Tongue (tissue), 2 donors: ENCODE measurements around the gene ASF1B. TPM values are rescaled to one million over a fixed set of nuclear protein-coding genes. Genes with fewer than 3 reads are reported as not detected.
"Not testable (repeated sequence)": the region's sequence is repeated elsewhere in the genome, so short reads cannot be mapped to it uniquely, and the experiment has no call there.

Experiments used
- DNase-seq: peaks from one replicate; pipeline ENCODE4 v3.0.0-alpha.2; 2015
- total RNA-seq: library from RNA; depleted of rRNA; stranded (reverse); fragments of >200 nt; gene quantifications from one replicate; pipeline ENCODE4 v1.2.3, GENCODE V29; 2014

ASF1B gene
- total RNA-seq: 6.7 TPM

GRCh38 chr19:14136509-14137281 lies at the start of gene ASF1B:
Gene ASF1B, minus strand, starts transcription at chr19:14136589. Its CDS starts 133 bp downstream, at chr19:14136456.
- peak; percentile 100 for DNase-seq

- DNase-seq: not testable (repeated sequence)
These were observed 49.3 kb upstream of the ASF1B start for GRCh38 chr19:14185691-14186090.

- no peak for DNase-seq
These were observed 48.8 kb upstream of the ASF1B start for GRCh38 chr19:14185158-14185557.

GRCh38 chr19:14183741-14184350 lies 47.5 kb upstream of the ASF1B start:
- DNase-seq: peak; percentile 48

GRCh38 chr19:14182476-14182875 lies 46.1 kb upstream of the ASF1B start:
- no peak for DNase-seq

GRCh38 chr19:14181906-14182305 lies 45.5 kb upstream of the ASF1B start:
- no peak for DNase-seq

GRCh38 chr19:14181199-14181598 lies 44.8 kb upstream of the ASF1B start:
- not testable (repeated sequence) for DNase-seq

GRCh38 chr19:14177496-14178074 lies 41.2 kb upstream of the ASF1B start:
- DNase-seq: no peak

- no peak for DNase-seq
These were observed 39.0 kb upstream of the ASF1B start for GRCh38 chr19:14175351-14175792.

- DNase-seq: no peak
These were observed 38.5 kb upstream of the ASF1B start for GRCh38 chr19:14174883-14175282.

- DNase-seq: no peak
These were observed 32.6 kb upstream of the ASF1B start for GRCh38 chr19:14168993-14169392.

GRCh38 chr19:14168259-14168972 lies 32.0 kb upstream of the ASF1B start:
- no peak for DNase-seq

- DNase-seq: peak; percentile 48
These were observed 31.3 kb upstream of the ASF1B start for GRCh38 chr19:14167576-14168138.

- peak; percentile 54 for DNase-seq
These were observed 30.7 kb upstream of the ASF1B start for GRCh38 chr19:14166999-14167575.

GRCh38 chr19:14165990-14166830 lies 29.8 kb upstream of the ASF1B start:
- DNase-seq: peak; percentile 80

GRCh38 chr19:14164724-14165493 lies 28.5 kb upstream of the ASF1B start:
- DNase-seq: no peak

- DNase-seq: no peak
These were observed 27.7 kb upstream of the ASF1B start for GRCh38 chr19:14164082-14164481.

GRCh38 chr19:14162871-14163297 lies 26.5 kb upstream of the ASF1B start:
- no peak for DNase-seq

GRCh38 chr19:14161305-14161704 lies 24.9 kb upstream of the ASF1B start:
- DNase-seq: no peak

- no peak for DNase-seq
These were observed 23.8 kb upstream of the ASF1B start for GRCh38 chr19:14160017-14160703.
